ENCODE data around the gene HNRNPH1.

HNRNPH1 gene

GRCh38 chr5:179621551-179622214, 1.8 kb downstream of the HNRNPH1 start:
- DNase-seq = no peak

- no peak for DNase-seq
These were observed 2.6 kb downstream of the HNRNPH1 start for GRCh38 chr5:179620703-179621350.

DNA sequence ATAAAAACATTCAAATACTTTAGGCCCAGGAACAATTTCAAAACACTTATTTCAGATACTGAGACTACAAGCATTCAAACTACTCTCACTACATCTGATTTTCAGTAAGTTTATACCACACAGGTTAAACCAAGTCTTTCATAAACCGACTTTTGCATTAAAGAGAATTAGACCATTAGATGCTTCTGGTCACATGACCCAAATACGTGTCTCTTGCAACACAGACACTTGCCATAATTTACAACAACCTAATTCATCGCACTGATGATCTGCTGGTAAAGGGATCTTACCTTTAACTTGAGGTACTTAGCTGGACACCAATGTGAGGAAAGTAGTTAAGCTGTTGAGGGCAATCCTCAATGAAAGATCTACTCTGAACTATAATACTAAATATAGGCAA, 3.2 kb downstream of the HNRNPH1 start:
- no peak for DNase-seq

DNA sequence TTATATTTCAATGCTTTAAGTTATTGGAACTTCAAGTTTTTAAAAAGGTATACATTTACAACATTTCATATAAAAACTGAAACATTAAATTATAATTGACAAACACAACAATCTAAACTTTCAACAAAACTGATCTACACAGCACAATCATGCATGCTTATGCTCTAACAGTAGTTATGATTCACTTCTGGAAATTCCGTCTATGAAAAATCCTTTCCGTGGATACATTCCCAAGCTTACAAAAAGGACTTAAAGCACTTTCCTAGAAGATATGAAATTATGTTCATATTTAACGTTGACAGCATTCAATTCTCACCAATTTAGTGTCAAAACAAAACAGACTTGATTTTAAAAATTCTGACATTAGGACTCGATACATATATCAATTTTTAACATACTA, 3.7 kb downstream of the HNRNPH1 start:
- no peak for DNase-seq

DNA sequence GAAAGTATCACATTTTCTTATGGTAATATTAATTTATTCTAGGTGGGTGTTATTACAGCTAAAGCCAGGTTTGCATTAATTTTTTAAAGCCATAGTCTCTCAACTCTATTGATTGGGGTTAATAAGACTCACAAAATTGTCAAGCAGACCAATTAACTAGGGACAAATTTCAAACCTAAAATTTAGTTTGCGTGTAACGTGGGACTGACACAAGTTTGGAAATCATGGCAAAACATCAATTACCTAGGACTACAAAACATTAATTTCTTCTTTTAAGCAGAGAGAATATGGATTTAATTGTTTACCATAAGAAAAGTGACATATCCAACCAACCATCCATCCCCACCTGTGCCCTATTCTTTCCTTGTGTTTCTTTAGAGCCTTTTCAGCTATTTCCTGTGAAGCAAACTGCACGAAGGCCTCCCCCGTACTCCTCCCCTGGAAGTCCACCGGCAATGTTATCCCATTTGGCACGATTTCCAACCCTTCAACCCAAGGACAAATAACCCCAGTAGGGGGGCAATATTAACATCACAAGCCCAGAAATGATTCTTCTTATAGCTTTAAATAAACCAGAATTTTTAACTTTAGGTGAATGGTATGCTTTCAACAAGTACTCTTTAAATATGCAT, 4.4 kb downstream of the HNRNPH1 start:
- DNase-seq = no peak

DNA sequence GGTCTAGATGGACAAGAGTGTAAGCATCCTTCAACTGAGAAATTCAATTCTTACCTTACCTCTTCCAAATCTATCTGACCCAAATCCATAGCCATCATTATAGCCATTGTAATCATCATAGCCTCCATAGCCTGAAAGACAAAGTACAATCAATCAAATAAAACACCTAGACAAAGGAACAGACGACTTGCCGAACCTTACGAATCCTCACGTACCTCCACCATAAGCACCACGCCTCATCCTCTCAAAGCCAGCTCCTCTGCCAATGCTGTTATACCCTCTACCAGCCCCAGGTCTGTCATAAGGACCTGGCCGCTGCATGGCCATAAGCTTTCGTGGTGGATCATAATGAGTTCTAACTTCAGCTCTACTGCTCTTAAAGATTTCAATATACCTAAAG, 5.5 kb downstream of the HNRNPH1 start:
- no peak for DNase-seq

GRCh38 chr5:179616002-179616594, 7.4 kb downstream of the HNRNPH1 start:
- no peak for DNase-seq

DNA sequence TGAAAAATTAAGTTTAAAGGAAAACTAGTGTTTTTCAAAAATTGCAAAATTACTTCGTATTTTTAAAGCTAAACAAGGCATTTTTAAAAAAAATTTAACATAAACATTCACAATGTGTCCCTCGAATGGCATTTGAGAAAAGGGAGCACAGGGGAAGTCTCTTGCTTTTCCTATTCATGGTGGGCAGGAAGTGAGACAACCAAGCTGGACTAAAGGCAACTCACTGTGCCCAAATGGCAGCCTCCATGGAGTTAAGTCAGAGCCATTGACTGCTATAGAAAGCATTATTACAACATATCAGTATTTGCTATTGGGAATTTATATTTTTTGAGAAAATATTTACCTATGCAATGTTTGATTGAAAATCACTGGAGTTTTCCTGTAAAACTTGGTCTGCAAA, 8.3 kb downstream of the HNRNPH1 start:
- DNase-seq = no peak

DNA sequence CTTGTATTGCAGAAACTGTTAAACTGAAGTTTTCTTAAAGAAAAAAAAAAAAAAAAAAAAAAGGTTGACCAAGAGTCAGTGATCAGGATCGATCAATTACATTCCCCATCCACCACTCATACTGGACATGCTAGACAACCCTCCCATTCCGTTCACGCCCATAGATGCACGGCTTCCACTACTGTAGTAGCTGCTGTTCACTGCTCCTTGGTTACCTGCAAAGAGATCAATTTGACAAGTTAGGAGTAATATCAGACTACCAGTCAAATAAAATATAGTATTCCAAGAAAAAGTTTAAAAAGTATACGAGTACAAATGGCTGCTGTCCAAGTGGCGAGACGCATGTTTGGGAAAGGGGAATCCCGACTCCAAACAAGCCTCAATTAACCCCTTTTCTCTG, 8.7 kb downstream of the HNRNPH1 start:
- DNase-seq = no peak

- DNase-seq = no peak
These were observed 9.9 kb downstream of the HNRNPH1 start for GRCh38 chr5:179613460-179614071.

GRCh38 chr5:179612577-179613459, 10.7 kb downstream of the HNRNPH1 start:
- DNase-seq = no peak

DNA sequence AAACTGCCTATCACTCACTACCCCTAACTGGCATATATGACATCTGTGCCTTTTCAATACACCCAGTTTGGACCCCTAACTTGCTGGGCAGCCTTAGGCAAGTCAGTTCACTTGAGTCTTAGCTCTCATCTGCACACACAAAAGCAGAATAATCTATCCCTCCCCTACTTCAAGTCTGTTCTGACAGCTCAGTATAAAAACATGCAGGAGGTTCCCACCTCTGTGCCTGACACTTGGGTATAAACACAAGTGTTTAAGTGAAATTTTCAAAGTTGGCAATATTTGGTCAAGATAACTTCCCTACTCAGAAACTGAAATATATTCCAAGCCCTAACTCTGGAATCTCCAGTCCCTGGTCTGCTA, 12.6 kb downstream of the HNRNPH1 start:
- no peak for DNase-seq

- no peak for DNase-seq
These were observed 13.2 kb downstream of the HNRNPH1 start for GRCh38 chr5:179610109-179610902.

GRCh38 chr5:179609834-179610108, 13.7 kb downstream of the HNRNPH1 start:
- DNase-seq = no peak

DNA sequence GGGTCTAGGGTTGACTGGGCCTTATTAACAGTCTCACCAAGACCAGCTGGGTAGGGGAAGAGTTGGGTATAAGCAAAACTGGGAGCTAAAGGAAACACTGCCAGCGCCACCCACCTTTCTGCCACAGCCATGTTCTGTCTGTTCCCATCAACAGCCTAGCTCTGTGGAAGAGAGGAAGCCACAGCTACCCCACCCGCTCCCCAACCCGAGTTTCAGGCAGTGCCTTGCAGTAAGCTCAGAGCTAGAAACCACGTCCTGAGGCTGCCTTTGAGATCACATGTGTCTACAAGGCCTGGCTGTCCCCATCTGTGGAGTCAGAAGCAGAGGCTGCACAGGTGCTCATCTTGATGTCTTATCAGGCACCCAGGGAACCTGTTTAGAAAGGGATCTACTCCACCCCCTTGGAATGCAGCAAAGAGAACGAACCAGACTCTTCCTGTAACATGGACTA, 15.3 kb downstream of the HNRNPH1 start:
- no peak for DNase-seq

DNA sequence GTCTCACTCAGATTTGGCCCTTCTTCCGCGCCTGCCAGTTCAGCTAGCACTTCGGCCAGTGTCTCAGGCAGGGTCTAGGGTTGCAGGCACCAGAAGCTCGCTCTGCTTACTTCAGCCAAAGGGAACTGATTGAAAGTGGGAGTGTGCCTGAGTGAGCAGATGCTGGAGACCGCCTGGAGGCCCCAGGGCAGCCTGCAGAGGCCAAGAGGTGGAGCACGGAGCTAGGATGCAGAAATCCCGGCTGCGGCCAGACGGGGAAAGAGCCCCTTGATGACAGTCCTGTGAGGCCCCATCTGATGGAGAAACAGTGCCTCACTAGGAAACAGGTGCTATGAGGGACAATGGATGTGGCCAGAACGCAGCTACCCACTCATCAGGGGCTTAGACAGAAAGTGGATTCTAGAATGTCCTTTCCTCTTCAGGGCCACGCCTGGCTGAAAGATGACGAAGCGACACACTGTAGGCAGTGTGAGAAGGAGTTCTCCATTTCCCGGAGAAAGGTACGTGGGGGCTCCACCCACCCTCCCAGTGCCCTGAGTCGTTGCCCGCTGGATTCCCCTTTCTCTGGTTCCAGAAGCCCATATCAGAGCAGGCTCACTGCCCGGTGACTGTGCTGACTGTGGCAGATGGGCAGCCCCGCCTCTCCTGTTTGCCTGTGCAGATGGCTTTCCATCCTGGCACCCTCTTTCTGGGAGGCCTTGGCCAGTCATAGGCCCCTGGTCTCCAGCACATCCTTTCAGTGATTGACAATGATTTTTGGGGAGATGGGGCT, 16.1 kb downstream of the HNRNPH1 start:
- no peak for DNase-seq

DNA sequence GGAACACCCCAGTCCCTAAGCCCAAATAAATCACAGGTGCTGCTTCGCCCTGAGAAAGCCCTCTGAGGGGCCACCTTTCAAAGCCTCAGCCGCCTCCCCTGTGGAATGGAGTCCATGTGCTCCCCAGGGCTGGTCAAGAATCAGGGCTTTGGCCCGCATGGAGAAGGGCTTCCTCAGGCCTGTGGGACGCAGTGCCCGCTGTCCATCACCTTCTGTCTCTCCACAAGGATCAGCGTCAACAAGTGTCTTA, 16.6 kb downstream of the HNRNPH1 start:
- no peak for DNase-seq

DNA sequence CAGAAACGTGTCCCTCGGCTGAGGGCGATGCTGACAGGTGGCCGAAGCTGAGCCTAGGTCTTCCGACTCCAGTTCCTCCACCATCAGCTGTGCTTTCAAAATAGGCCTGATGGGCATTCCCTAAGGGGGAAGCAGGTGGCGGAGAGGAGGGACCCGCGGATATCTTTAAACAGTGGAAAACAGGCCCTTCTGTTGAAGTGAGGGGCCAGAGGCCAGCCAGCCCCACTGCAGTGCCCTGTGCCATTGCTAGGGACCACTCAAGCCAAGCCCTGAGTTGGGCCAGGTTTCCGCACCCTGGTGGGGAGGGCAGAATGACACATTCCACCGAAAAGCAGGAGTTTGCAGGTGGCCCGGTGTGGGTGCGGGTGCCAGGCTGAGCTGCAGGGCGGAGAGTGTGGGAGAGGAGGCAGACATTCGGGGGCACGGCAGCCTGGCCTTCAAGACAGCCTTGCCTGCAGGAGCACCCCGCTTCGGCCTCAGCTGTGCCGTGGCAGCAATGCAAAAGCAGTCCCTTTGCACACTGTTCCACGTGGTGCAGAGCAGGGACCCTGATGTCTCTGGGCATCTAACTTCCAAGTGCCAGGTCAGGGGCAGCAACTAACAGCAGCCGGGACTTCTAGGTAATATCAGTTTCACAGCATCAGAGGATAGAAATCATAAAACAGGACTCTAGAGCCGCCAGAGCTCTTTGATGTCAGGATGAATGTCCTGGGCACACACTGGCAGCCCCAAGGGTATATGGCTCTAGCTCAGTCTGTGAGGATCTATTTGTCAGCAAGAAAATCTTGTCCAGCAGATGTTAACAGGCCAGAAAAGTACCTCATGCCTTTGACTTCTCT, 17.2 kb downstream of the HNRNPH1 start:
- no peak for DNase-seq

DNA sequence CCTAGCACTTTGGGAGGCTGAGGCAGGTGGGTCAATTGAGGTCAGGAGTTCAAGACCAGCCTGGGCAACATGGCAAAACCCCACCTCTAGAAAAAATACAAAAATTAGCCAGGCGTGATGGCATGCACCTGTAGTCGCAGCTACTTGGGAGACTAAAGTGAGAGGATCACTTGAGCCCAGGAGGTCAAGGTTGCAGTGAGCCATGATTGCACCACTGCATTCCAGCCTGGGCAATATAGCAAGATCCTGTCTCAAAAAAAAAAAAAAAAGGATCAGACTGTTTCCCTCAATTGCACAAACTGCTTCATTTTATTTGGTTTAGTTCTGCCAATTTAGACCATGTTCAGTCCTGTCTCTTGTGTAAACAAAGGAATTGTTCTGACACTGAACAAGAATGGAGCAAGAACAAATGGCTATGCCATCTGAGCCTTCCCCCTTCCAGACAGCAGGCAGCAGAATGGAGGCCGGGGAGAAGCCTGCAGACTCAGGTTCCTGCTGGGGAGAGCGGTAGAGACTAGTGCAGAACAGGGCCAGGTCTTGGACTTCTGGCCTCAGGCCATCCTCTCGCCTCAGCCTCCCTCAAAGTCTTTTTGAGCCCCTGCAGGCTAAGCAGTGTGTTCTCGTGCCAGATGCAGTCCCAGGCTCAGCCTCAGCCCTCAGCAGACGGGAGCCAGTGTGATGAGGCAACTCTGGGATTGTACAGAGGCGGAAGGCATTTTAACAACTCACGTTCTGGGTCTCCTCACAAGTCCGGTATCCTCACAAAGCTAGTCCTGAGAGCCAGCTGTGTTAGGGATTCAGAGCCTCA, 18.2 kb downstream of the HNRNPH1 start:
- DNase-seq = no peak

- DNase-seq = no peak
These were observed 20.2 kb downstream of the HNRNPH1 start for GRCh38 chr5:179603308-179603707.

Measured in NCI-H526 treated with DMSO at 0.1 percent for 48 hours (cell line).